ENCODE data around the gene TMEM151B. TPM values are rescaled to one million over a fixed set of nuclear protein-coding genes. Genes with fewer than 3 reads are reported as not detected.
A peak's percentile ranks its signal among the peaks of the same experiment; 100 is the strongest.

TMEM151B gene
- total RNA-seq, 4 donors from 2014 or later = 0.11 TPM; not detected in 3

GRCh38 chr6:44301782-44302564, 31.7 kb downstream of the TMEM151B start:
- ATAC-seq = no peak
- Histone ChIP-seq H3K4me3 (no peak overlapping the region), H3K27ac (no peak overlapping the region), H3K36me3 (peaks cover 0 to 64% of the 10 kb centered on the region in 2 donors), H3K27me3 (peaks cover 4 to 14% (median 6%) of the 10 kb centered on the region in 3 donors), H3K4me1 (peaks cover 5 to 6% of the 10 kb centered on the region in 2 donors), H3K9me3 (no peaks in the 10 kb centered on the region)
- no peak for TF ChIP-seq CTCF (IDR thresholded peaks at IDR 0.05 in 4 of 5, conservative IDR thresholded peaks at IDR 0.05 in 1 of 5)
- TF ChIP-seq POLR2A (IDR thresholded peaks at IDR 0.05) = no peak
- no peak for DNase-seq
- intact Hi-C loops (cut with DNase I; ENCODE audit: low total_unique reads) = no loop called here
- in situ Hi-C loops (cut with MboI; ENCODE audit: low sequenced_read_pairs in 4 of 4) = no loop called here

- Histone ChIP-seq H3K27me3 (peaks cover 0 to 5% (median 0%) of the 10 kb centered on the region in 3 donors), H3K27ac (no peak overlapping the region), H3K9me3 (no peaks in the 10 kb centered on the region), H3K4me3 (no peak overlapping the region), H3K4me1 (peaks cover 0 to 2% of the 10 kb centered on the region in 2 donors), H3K36me3 (peaks cover 0 to 71% of the 10 kb centered on the region in 2 donors)
- in situ Hi-C loops (cut with MboI; ENCODE audit: low sequenced_read_pairs in 4 of 4) (no loop called here), intact Hi-C loops (cut with DNase I; ENCODE audit: low total_unique reads) (no loop called here)
- TF ChIP-seq CTCF (IDR thresholded peaks at IDR 0.05 in 4 of 5, conservative IDR thresholded peaks at IDR 0.05 in 1 of 5) (no peak), POLR2A (IDR thresholded peaks at IDR 0.05) (no peak)
- ATAC-seq (no peak), DNase-seq (no peak)
Observed at GRCh38 chr6:44302856-44303255, 32.6 kb downstream of the TMEM151B start.

- Histone ChIP-seq H3K27ac (no peak overlapping the region), H3K27me3 (no peaks in the 10 kb centered on the region), H3K36me3 (peaks cover 0 to 74% of the 10 kb centered on the region in 2 donors), H3K9me3 (no peaks in the 10 kb centered on the region), H3K4me3 (no peak overlapping the region), H3K4me1 (no peaks in the 10 kb centered on the region)
- ATAC-seq = no peak
- intact Hi-C loops (cut with DNase I; ENCODE audit: low total_unique reads) (loop anchor here (2.0 kb wide), 1 partner anchor 35 kb away; no protein-coding TSS in a partner anchor), in situ Hi-C loops (cut with MboI; ENCODE audit: low sequenced_read_pairs in 4 of 4) (no loop called here)
- TF ChIP-seq POLR2A (IDR thresholded peaks at IDR 0.05) = no peak
- no peak for TF ChIP-seq CTCF (IDR thresholded peaks at IDR 0.05 in 4 of 5, conservative IDR thresholded peaks at IDR 0.05 in 1 of 5)
- no peak for DNase-seq
Observed at GRCh38 chr6:44303842-44304241, 33.6 kb downstream of the TMEM151B start.

GRCh38 chr6:44304282-44305199, 34.3 kb downstream of the TMEM151B start:
- Histone ChIP-seq H3K4me1 (no peaks in the 10 kb centered on the region), H3K27me3 (no peaks in the 10 kb centered on the region), H3K36me3 (peaks cover 0 to 81% of the 10 kb centered on the region in 2 donors), H3K9me3 (no peaks in the 10 kb centered on the region), H3K27ac (no peak overlapping the region), H3K4me3 (no peak overlapping the region)
- ATAC-seq (peak in 1 of 2 donors; percentile 49), DNase-seq (no peak)
- intact Hi-C loops (cut with DNase I; ENCODE audit: low total_unique reads) (loop anchor here (2.0 kb wide), 1 partner anchor 36 kb away; no protein-coding TSS in a partner anchor), in situ Hi-C loops (cut with MboI; ENCODE audit: low sequenced_read_pairs in 4 of 4) (no loop called here)
- TF ChIP-seq POLR2A (IDR thresholded peaks at IDR 0.05) (no peak), CTCF (IDR thresholded peaks at IDR 0.05 in 4 of 5, conservative IDR thresholded peaks at IDR 0.05 in 1 of 5) (peak; percentile 26 to 64 (median 54))
